Pulmonary artery endothelial cell (primary cell): ENCODE data around the gene CMSS1. TPM values are rescaled to one million over a fixed set of nuclear protein-coding genes. Genes with fewer than 3 reads are reported as not detected.
"Not testable (repeated sequence)": the region's sequence is repeated elsewhere in the genome, so short reads cannot be mapped to it uniquely, and the experiment has no call there.

Experiments used
- DNase-seq: peaks from one replicate; pipeline ENCODE4 v3.0.0-alpha.2; 2011; ENCODE audit warnings: low read depth, low spot score
- total RNA-seq: library from RNA; depleted of rRNA; stranded (reverse); fragments of >200 nt; gene quantifications from 2 replicates; pipeline ENCODE4 v1.2.3, GENCODE V29; 2014

Gene CMSS1
- total RNA-seq, 1 donor from 2014 or later = 15.0 TPM

DNA sequence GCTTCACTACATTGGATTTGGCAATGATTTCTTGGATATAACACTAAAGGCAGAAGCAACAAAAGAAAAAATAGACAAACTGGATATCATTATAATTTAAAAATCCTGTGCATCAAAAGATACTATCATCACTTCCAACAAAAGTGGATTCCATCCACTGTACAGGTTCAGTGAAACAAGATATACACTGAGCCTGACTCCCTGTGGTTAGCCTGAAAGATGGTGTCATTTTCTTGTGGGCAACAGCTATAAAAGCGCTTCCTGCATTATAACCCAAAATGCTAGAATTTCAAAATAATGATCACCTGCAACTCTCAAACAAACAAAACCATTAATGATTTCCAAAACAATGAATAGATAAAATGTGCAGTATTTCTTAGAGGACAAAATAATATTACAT, 403.5 kb downstream of the CMSS1 start:
- no peak for DNase-seq

- DNase-seq = no peak
Observed at GRCh38 chr3:100225193-100225592, 407.5 kb downstream of the CMSS1 start.

GRCh38 chr3:100225883-100226282, 408.2 kb downstream of the CMSS1 start:
- DNase-seq = no peak

- DNase-seq = no peak
Observed at GRCh38 chr3:100226712-100227429, 409.2 kb downstream of the CMSS1 start.

DNA sequence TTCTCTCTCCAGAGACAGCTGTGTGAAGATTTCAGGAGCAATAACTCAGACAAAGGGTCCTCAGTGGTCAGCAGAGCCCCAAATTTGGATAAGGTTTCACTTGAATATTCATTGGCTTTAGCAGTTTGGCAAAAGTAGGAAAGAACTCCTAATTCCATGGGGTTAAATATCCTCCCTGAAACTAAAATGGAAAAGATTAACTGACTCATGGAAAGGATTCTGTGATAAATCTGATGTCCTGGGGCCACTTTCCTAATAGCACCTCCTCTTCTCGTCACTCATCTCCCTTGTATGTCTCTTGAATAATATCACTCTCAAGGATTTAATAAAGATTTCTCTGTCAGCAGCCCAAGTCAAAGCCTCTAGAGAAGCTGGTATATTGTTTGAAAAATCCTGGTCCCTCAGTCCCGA, 409.9 kb downstream of the CMSS1 start:
- DNase-seq = no peak

- DNase-seq = no peak
Observed at GRCh38 chr3:100228247-100228646, 410.6 kb downstream of the CMSS1 start.

DNA sequence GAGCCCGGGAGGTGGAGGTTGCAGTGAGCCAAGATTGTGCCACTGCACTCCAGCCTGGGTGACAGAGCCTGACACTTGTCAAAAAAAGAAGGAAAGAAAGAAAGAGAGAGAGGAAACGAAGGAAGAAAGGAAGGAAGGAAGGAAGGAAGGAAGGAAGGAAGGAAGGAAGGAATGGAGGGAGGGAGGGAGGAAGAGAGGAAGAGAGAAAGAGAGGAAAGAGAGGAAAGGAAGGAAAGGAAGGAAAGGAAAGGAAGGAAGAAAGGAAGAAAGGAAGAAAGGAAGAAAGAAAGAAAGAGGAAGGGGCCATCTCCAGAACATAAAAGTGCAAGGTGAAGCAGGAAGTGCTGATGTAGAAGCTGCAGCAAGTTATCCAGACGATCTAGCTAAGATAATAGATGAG, 411.5 kb downstream of the CMSS1 start:
- DNase-seq = not testable (repeated sequence)

DNA sequence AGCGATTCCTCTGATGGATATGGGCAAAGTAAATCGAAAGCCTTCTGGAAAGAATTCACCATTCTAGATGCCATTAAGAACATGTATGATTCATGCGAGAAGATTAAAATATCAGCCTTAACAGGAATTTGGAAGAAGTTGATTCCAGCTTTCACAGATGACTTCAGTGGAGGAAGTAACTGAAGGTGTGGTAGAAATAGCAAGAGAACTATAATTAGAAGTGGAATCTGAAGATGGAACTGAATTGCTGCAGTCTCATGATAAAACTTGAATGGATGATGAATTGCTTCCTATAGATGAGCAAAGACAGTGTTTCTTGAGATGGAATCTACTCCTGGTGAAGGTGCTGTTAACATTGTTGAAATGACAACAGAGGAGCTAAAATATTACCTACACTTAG, 413.0 kb downstream of the CMSS1 start:
- no peak for DNase-seq

Other genes with a start within 250 kb of the CMSS1 start
- 251 and 873 TPM in 2 replicates for gene COL8A1, start 179.3 kb upstream of the CMSS1 start, total RNA-seq